Measurements from ENCODE around the gene CFAP100.

DNA sequence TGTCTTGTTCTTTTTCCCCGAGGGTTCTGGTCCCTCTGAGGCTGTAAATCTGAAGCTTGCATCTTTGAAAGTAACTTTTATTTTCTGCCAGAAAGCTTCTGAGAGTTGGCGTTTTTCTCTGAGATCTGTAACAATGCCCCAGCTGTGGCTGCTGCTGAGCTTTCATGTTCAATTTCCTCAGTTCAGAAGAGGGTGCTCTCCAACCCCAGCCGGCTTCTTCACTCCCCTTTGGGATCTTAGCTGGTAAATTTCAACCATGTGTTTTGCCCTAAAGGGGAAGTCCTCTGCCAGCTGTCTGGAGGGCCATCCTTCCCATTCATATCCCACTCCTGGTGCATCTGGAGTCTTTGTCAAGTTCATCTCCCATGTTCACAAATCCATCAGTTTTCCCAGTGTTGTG, 18.3 kb upstream of the CFAP100 start:
- no peak for TF ChIP-seq GLIS2 (tag by site-specific recombination; IDR thresholded peaks at IDR 0.05)
- no peak for TF ChIP-seq ZNF843 (tag by site-specific recombination; IDR thresholded peaks at IDR 0.05)
- TF ChIP-seq, protein P1, sequence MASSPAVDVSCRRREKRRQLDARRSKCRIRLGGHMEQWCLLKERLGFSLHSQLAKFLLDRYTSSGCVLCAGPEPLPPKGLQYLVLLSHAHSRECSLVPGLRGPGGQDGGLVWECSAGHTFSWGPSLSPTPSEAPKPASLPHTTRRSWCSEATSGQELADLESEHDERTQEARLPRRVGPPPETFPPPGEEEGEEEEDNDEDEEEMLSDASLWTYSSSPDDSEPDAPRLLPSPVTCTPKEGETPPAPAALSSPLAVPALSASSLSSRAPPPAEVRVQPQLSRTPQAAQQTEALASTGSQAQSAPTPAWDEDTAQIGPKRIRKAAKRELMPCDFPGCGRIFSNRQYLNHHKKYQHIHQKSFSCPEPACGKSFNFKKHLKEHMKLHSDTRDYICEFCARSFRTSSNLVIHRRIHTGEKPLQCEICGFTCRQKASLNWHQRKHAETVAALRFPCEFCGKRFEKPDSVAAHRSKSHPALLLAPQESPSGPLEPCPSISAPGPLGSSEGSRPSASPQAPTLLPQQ (tag by site-specific recombination; IDR thresholded peaks at IDR 0.05): no peak
- TF ChIP-seq, protein P2, sequence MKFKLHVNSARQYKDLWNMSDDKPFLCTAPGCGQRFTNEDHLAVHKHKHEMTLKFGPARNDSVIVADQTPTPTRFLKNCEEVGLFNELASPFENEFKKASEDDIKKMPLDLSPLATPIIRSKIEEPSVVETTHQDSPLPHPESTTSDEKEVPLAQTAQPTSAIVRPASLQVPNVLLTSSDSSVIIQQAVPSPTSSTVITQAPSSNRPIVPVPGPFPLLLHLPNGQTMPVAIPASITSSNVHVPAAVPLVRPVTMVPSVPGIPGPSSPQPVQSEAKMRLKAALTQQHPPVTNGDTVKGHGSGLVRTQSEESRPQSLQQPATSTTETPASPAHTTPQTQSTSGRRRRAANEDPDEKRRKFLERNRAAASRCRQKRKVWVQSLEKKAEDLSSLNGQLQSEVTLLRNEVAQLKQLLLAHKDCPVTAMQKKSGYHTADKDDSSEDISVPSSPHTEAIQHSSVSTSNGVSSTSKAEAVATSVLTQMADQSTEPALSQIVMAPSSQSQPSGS (tag by site-specific recombination; IDR thresholded peaks at IDR 0.05; ENCODE audit: low read depth): no peak
- no peak for TF ChIP-seq ZNF10 (tag by site-specific recombination; IDR thresholded peaks at IDR 0.05)
- TF ChIP-seq, protein P3, sequence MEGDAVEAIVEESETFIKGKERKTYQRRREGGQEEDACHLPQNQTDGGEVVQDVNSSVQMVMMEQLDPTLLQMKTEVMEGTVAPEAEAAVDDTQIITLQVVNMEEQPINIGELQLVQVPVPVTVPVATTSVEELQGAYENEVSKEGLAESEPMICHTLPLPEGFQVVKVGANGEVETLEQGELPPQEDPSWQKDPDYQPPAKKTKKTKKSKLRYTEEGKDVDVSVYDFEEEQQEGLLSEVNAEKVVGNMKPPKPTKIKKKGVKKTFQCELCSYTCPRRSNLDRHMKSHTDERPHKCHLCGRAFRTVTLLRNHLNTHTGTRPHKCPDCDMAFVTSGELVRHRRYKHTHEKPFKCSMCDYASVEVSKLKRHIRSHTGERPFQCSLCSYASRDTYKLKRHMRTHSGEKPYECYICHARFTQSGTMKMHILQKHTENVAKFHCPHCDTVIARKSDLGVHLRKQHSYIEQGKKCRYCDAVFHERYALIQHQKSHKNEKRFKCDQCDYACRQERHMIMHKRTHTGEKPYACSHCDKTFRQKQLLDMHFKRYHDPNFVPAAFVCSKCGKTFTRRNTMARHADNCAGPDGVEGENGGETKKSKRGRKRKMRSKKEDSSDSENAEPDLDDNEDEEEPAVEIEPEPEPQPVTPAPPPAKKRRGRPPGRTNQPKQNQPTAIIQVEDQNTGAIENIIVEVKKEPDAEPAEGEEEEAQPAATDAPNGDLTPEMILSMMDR (tag by site-specific recombination; IDR thresholded peaks at IDR 0.05): no peak
